A673 (cell line): Measurements from ENCODE around the gene FAM171A2. TPM values are rescaled to one million over a fixed set of nuclear protein-coding genes. Genes with fewer than 3 reads are reported as not detected.

Experiments
- BruUV-seq: library from RNA; stranded (reverse); fragments of 400-500 nt; replicated peaks from 2 replicates; lab custom pipeline; 2021; lab: Mats Ljungman, UMichigan
- CTCF ChIA-PET: fragments of 300-600 bp; sonication (Branson Sonifier 250); formaldehyde crosslinking; loops from one replicate; lab custom pipeline; 2022; ENCODE audit warnings: antibody characterized with exemption; lab: Charles Lee
- POLR2A ChIA-PET: fragments of 300-600 bp; sonication (Branson Sonifier 250); formaldehyde crosslinking; loops from one replicate; lab custom pipeline; 2022; ENCODE audit warnings: antibody characterized with exemption; ENCODE audit not compliant: low non-redundant PET; lab: Charles Lee
- DNase-seq: peaks from one replicate; pipeline ENCODE4 v3.0.0-alpha.2; 2015; ENCODE audit warnings: low spot score
- H3K27ac ChIP-seq: fragments of 200-600 bp; sonication (generic); 2 replicates; pipeline ENCODE4 v1.5.1; 2016; ENCODE audit warnings: mixed run types, low read depth, mild to moderate bottlenecking, mixed read lengths, antibody characterized with exemption, low read length; ENCODE audit not compliant: poor library complexity, severe bottlenecking
- H3K27me3 ChIP-seq: fragments of 200-600 bp; sonication (generic); replicated peaks from 2 replicates; pipeline ENCODE4 v1.6.1; 2017; ENCODE audit warnings: mixed run types, low read depth, mild to moderate bottlenecking, mixed read lengths, antibody characterized with exemption, low read length; ENCODE audit not compliant: insufficient read depth, poor library complexity
- H3K36me3 ChIP-seq: fragments of 200-600 bp; sonication (generic); 2 replicates; pipeline ENCODE4 v1.6.1; 2016; ENCODE audit warnings: mixed run types, mild to moderate bottlenecking, mixed read lengths, antibody characterized with exemption, low read length; ENCODE audit not compliant: insufficient read depth, poor library complexity, severe bottlenecking
- H3K4me1 ChIP-seq: fragments of 200-600 bp; sonication (generic); 2 replicates; pipeline ENCODE4 v1.6.1; 2017; ENCODE audit warnings: mixed run types, mild to moderate bottlenecking, mixed read lengths, antibody characterized with exemption, low read length; ENCODE audit not compliant: insufficient read depth, poor library complexity, severe bottlenecking
- H3K4me3 ChIP-seq: fragments of 200-600 bp; sonication (generic); 2 replicates; pipeline ENCODE4 v1.5.1; 2016; ENCODE audit warnings: low read depth, mixed run types, mild to moderate bottlenecking, mixed read lengths, low read length; ENCODE audit not compliant: poor library complexity, severe bottlenecking
- H3K9me3 ChIP-seq: fragments of 200-600 bp; sonication (generic); 2 replicates; pipeline ENCODE4 v1.6.1; 2016; ENCODE audit warnings: mixed run types, low read depth, mild to moderate bottlenecking, mixed read lengths, antibody characterized with exemption, low read length; ENCODE audit not compliant: poor library complexity, severe bottlenecking
- CTCF ChIP-seq: fragments of 300-800, 200-600 bp; sonication (generic); conservative IDR thresholded peaks from 2 replicates; pipeline ENCODE4 v1.5.1; 2017; ENCODE audit warnings: low read depth, mild to moderate bottlenecking, antibody characterized with exemption, low read length, moderate library complexity, mixed read lengths
- EZH2 ChIP-seq: fragments of 200-600 bp; sonication (generic); IDR thresholded peaks from 2 replicates; pipeline ENCODE4 v1.6.1; 2017; ENCODE audit warnings: borderline replicate concordance, low read depth, mild to moderate bottlenecking, mixed read lengths, antibody characterized with exemption, low read length; ENCODE audit not compliant: poor library complexity, severe bottlenecking
- intact Hi-C: fragments of 100-400 bp; cut with micrococcal nuclease; formaldehyde crosslinking; loops from one replicate; pipeline ENCODE4 v1.10.0; 2022; ENCODE audit not compliant: unreplicated experiment
- total RNA-seq: library from RNA; stranded (reverse); gene quantifications from 2 replicates; pipeline ENCODE4 v1.2.3, GENCODE V29; 2021

FAM171A2 gene
- total RNA-seq, 1 experiment from 2014 or later: 12.8 TPM

GRCh38 chr17:44321246-44322120 lies 42.2 kb downstream of the FAM171A2 start:
- BruUV-seq: no TSS peak
- H3K27ac ChIP-seq: no peak overlapping the region
- H3K9me3 ChIP-seq: no peaks in the 10 kb centered on the region
- POLR2A ChIA-PET: no interaction called here
- H3K4me3 ChIP-seq: no peak overlapping the region
- DNase-seq: no peak
- CTCF ChIA-PET: no interaction called here
- H3K4me1 ChIP-seq: no peaks in the 10 kb centered on the region
- TF ChIP-seq EZH2: no peak
- no peak for TF ChIP-seq CTCF
- H3K36me3 ChIP-seq: no peaks in the 10 kb centered on the region
- intact Hi-C loops: no loop called here
- H3K27me3 ChIP-seq: peaks cover under 1% of the 10 kb centered on the region

GRCh38 chr17:44320066-44320465 lies 43.6 kb downstream of the FAM171A2 start:
- DNase-seq: no peak
- no peak overlapping the region for H3K4me3 ChIP-seq
- H3K36me3 ChIP-seq: no peaks in the 10 kb centered on the region
- no peaks in the 10 kb centered on the region for H3K4me1 ChIP-seq
- BruUV-seq: no TSS peak
- ChIA-PET CTCF (no interaction called here), POLR2A (interaction anchor here (0.6 kb wide), 1 partner anchor 114 kb away, joined by 3 read pairs; no protein-coding TSS in a partner anchor)
- no peak overlapping the region for H3K27ac ChIP-seq
- H3K9me3 ChIP-seq: no peaks in the 10 kb centered on the region
- intact Hi-C loops: no loop called here
- TF ChIP-seq CTCF: no peak
- no peak for TF ChIP-seq EZH2
- peaks cover 12% of the 10 kb centered on the region for H3K27me3 ChIP-seq

- H3K9me3 ChIP-seq: no peaks in the 10 kb centered on the region
- peaks cover 12% of the 10 kb centered on the region for H3K27me3 ChIP-seq
- no peak overlapping the region for H3K4me3 ChIP-seq
- DNase-seq: no peak
- H3K4me1 ChIP-seq: no peaks in the 10 kb centered on the region
- H3K27ac ChIP-seq: no peak overlapping the region
- no TSS peak for BruUV-seq
- ChIA-PET POLR2A (no interaction called here), CTCF (interaction anchor here (0.5 kb wide), 1 partner anchor 101 kb away, joined by 3 read pairs; no protein-coding TSS in a partner anchor)
- intact Hi-C loops: no loop called here
- TF ChIP-seq CTCF (no peak), EZH2 (no peak)
- H3K36me3 ChIP-seq: no peaks in the 10 kb centered on the region
These were observed 45.4 kb downstream of the FAM171A2 start for GRCh38 chr17:44318077-44318892.
